NCI-H2029 (cell line): ENCODE results near the gene DOK5.

ENCODE experiments used
- DNase-seq: peaks from one replicate; lab custom pipeline; 2025; lab: John Stamatoyannopoulos, UW

DOK5 gene

GRCh38 chr20:54514028-54514607 is 38.7 kb downstream of the DOK5 start:
- no peak for DNase-seq

GRCh38 chr20:54515793-54516628 is 40.6 kb downstream of the DOK5 start:
- DNase-seq, result no peak

- no peak for DNase-seq
These were observed 42.0 kb downstream of the DOK5 start for GRCh38 chr20:54517241-54517975.

GRCh38 chr20:54524849-54525248 is 49.5 kb downstream of the DOK5 start:
- no peak for DNase-seq

- DNase-seq, result no peak
These were observed 50.7 kb downstream of the DOK5 start for GRCh38 chr20:54525916-54526590.

GRCh38 chr20:54526801-54527200 is 51.4 kb downstream of the DOK5 start:
- no peak for DNase-seq

- DNase-seq, result no peak
These were observed 57.2 kb downstream of the DOK5 start for GRCh38 chr20:54532573-54532972.

- DNase-seq, result no peak
These were observed 58.7 kb downstream of the DOK5 start for GRCh38 chr20:54534101-54534500.

- no peak for DNase-seq
These were observed 59.6 kb downstream of the DOK5 start for GRCh38 chr20:54535033-54535432.

- DNase-seq, result no peak
These were observed 60.4 kb downstream of the DOK5 start for GRCh38 chr20:54535746-54536145.

GRCh38 chr20:54539521-54540046 is 64.2 kb downstream of the DOK5 start:
- no peak for DNase-seq

- DNase-seq, result no peak
These were observed 68.0 kb downstream of the DOK5 start for GRCh38 chr20:54543369-54543768.

- DNase-seq, result no peak
These were observed 70.4 kb downstream of the DOK5 start for GRCh38 chr20:54545676-54546358.

GRCh38 chr20:54548849-54549248 is 73.5 kb downstream of the DOK5 start:
- no peak for DNase-seq

GRCh38 chr20:54549658-54550326 is 74.4 kb downstream of the DOK5 start:
- DNase-seq, result no peak

- DNase-seq, result no peak
These were observed 75.5 kb downstream of the DOK5 start for GRCh38 chr20:54550776-54551396.

GRCh38 chr20:54554006-54554405 is 78.6 kb downstream of the DOK5 start:
- no peak for DNase-seq

GRCh38 chr20:54555150-54555549 is 79.8 kb downstream of the DOK5 start:
- no peak for DNase-seq

GRCh38 chr20:54556406-54556805 is 81.0 kb downstream of the DOK5 start:
- DNase-seq, result no peak

GRCh38 chr20:54557806-54558590 is 82.6 kb downstream of the DOK5 start:
- no peak for DNase-seq
